ENCODE measurements around the gene OSBPL3. TPM values are rescaled to one million over a fixed set of nuclear protein-coding genes. Genes with fewer than 3 reads are reported as not detected.

Gene OSBPL3
- total and polyA plus RNA-seq, 11 donors = 1.5 to 14.3 (median 4.9) TPM

DNA sequence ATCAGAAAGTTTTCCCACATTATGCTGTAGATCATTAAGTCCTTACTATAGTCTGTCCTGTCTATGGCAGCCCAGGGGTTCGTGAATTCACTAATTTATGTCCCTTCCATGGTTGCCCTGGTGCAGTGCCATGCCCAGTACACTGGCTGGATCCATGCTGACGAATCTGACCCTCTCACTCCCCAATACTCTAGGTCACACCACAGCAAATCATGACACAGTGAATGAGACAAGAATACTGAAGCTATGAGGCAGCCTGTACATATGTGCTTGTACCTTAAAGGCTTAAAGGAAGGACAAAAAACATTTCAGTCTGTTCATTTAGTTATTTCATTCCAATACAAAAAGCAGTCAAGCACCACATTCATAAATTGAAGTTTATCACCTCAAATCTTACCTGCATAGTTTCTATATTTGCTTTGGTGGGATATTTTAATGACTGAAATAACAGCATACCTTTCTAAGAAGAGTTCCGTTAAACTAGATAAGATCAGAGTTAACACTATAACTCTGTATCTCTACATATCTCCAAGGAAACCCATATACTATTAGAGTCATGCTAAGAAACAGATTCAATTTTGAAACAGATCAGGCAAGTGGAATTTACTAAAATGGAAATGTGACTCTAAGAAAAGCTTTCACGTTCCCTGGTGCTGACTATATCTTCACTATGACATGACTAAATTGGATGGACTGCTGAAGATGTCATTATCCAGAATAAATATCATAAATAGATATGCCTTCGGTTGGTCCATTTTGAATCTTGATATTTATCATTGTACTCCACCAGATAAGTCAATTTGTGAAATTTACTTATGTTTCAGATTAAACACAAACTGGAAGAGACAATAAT lies 36.7 kb downstream of the OSBPL3 start:
- no peak for TF ChIP-seq CTCF (IDR thresholded peaks at IDR 0.05)
- H3K4me1 ChIP-seq = peaks cover 0 to 17% (median 0%) of the 10 kb centered on the region in 12 donors
- DNase-seq (no peak), ATAC-seq (no peak)
- H3K36me3 ChIP-seq = no peaks in the 10 kb centered on the region
- no peak overlapping the region for H3K27ac ChIP-seq
- H3K27me3 ChIP-seq = no peaks in the 10 kb centered on the region
- no peaks in the 10 kb centered on the region for H3K9me3 ChIP-seq
- no peak overlapping the region for H3K4me3 ChIP-seq
- 78 to 84% (median 81%) methylated on average over 5 of the region's 5 CpGs for WGBS, 4 donors
- intact Hi-C loops (cut with DNase I) = no loop called here

DNA sequence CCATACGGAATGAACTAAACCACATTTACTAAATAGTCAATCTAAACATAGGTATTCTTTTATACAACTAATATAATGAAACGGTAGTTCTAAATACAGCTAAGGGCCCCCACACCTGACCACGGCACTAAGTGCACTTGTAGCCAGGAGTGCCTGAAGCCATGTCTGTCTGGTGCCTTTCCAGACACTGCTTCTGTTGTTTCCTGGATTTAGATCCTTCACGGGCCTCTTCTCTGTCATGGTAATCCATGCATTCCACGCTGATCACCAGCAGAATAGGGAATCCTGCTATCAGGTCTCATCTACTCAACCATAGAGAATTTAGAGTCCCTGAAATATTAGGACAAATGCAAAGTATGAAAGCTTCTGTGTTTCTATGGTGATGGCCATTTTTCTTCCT lies 37.8 kb downstream of the OSBPL3 start:
- 87 to 92% (median 89%) methylated on average over 5 of the region's 5 CpGs for WGBS, 4 donors
- TF ChIP-seq CTCF (IDR thresholded peaks at IDR 0.05) (no peak), POLR2A (IDR thresholded peaks at IDR 0.05) (no peak)
- intact Hi-C loops (cut with DNase I) = no loop called here
- Histone ChIP-seq H3K4me3 (no peak overlapping the region), H3K4me1 (peaks cover 0 to 17% (median 0%) of the 10 kb centered on the region in 12 donors), H3K36me3 (no peaks in the 10 kb centered on the region), H3K27ac (no peak overlapping the region), H3K27me3 (no peaks in the 10 kb centered on the region), H3K9me3 (no peaks in the 10 kb centered on the region)
- no peak for ATAC-seq
- DNase-seq = no peak

DNA sequence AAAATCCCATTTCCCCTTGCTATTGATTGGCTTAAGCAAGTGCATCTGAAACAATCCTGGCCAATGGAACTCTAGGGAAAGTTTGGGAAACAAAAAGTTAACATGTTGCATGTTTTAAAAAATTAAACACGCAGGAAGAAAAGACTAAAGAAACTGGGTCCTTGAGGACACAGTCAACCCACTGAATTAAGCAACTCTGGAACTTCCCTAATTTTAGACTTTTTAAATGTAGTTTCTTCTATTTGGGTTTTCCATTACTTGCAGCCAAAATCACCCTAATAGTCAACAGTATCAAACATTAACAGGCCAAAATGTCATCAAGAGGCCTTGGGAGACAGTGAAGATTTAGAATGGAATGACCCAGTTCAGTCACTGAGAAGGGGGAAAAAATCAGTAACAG lies 40.6 kb downstream of the OSBPL3 start:
- H3K4me3 ChIP-seq = no peak overlapping the region
- 70 to 87% (median 79%) methylated on average over 1 of the region's 1 CpG for WGBS, 4 donors
- no peaks in the 10 kb centered on the region for H3K36me3 ChIP-seq
- no peak for ATAC-seq
- DNase-seq = no peak
- intact Hi-C loops (cut with DNase I) = no loop called here
- no peaks in the 10 kb centered on the region for H3K27me3 ChIP-seq
- H3K9me3 ChIP-seq = no peaks in the 10 kb centered on the region
- peaks cover 0 to 26% (median 0%) of the 10 kb centered on the region in 12 donors for H3K4me1 ChIP-seq
- peak overlapping the region in 1 of 12 donors; percentile 44 for H3K27ac ChIP-seq
- TF ChIP-seq CTCF (IDR thresholded peaks at IDR 0.05) = no peak

DNA sequence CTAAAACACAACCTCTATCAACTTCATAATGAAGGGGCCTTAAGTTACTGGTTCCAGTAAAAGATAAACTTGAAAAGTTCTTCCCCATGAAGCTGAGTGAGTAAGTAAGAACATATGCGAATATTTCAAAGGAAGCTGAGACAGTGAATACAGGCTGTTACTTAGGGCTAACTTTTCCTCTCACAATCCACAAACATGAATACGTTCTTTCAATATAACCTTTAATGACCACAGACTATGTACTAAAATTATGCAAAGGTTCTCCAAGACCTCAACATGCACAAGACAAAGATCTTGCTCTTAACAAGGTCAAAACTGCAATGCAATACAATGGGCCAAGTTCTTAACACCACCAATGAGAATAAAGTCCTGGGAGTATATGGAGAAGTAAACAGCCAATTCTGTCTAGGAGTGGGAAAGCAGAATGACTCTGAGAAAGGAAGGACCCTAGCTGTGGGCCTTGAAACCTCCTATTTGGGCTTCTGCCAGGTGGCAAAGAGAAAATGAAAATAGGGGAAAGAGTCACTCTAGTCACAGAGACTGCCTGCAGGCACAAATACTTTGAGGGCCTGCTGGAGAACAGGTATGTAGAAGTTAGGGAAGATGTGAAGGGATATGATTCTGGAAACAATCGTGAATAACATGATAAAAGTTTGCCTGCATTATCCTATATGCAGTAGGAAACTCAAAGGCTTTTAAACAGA lies 43.7 kb downstream of the OSBPL3 start:
- Histone ChIP-seq H3K27ac (no peak overlapping the region), H3K4me3 (no peak overlapping the region), H3K9me3 (no peaks in the 10 kb centered on the region), H3K36me3 (no peaks in the 10 kb centered on the region), H3K27me3 (no peaks in the 10 kb centered on the region), H3K4me1 (peaks cover 0 to 32% (median 1%) of the 10 kb centered on the region in 12 donors)
- ATAC-seq = no peak
- no peak for TF ChIP-seq POLR2A (IDR thresholded peaks at IDR 0.05)
- no peak for TF ChIP-seq CTCF (IDR thresholded peaks at IDR 0.05)
- WGBS, 4 donors = 77 to 87% (median 84%) methylated on average over 3 of the region's 3 CpGs
- intact Hi-C loops (cut with DNase I) = no loop called here
- DNase-seq = no peak

Data from heart left ventricle (tissue), 16 donors.